ENCODE measurements around the gene PNPLA7. TPM values are rescaled to one million over a fixed set of nuclear protein-coding genes. Genes with fewer than 3 reads are reported as not detected.
"Not testable (repeated sequence)": the region's sequence is repeated elsewhere in the genome, so short reads cannot be mapped to it uniquely, and the experiment has no call there.

The PNPLA7 gene
- 16.2 TPM for total RNA-seq

DNA sequence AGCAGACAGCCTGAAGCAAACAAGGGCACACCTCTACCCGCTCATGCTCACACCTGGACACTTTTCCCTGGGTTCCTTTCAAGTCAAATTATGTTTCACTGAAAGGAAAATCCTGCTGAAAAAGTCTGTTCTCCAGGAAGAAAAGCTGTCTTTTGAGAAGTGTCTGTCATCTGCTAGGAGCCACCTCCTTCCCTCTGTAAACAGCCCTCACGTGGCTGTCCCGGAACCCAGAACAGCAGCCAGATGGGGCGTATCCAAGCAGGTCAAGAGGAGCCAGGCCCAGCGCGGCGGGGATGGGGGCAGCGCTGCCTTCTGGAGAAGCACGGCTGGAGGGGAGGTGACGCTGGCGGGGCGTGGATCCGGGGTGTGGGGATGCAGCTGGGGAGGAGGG, at the start of gene PNPLA7:
Gene PNPLA7, minus strand, starts transcription at position 172 of the 391 bp plus-strand sequence. CDS start 205 bp downstream, outside the sequence.
- no peaks in the 10 kb centered on the region for H3K27me3 ChIP-seq
- H3K36me3 ChIP-seq = peaks cover 0 to 7% of the 10 kb centered on the region in 2 donors
- TF ChIP-seq POLR2AphosphoS5 (IDR thresholded peaks at IDR 0.05; ENCODE audit: insufficient read depth in 1 of 2, low read depth in 1 of 2) (peak; percentile 63 to 96), POLR2A (IDR thresholded peaks at IDR 0.05) (no peak)
- TF ChIP-seq, protein P1, sequence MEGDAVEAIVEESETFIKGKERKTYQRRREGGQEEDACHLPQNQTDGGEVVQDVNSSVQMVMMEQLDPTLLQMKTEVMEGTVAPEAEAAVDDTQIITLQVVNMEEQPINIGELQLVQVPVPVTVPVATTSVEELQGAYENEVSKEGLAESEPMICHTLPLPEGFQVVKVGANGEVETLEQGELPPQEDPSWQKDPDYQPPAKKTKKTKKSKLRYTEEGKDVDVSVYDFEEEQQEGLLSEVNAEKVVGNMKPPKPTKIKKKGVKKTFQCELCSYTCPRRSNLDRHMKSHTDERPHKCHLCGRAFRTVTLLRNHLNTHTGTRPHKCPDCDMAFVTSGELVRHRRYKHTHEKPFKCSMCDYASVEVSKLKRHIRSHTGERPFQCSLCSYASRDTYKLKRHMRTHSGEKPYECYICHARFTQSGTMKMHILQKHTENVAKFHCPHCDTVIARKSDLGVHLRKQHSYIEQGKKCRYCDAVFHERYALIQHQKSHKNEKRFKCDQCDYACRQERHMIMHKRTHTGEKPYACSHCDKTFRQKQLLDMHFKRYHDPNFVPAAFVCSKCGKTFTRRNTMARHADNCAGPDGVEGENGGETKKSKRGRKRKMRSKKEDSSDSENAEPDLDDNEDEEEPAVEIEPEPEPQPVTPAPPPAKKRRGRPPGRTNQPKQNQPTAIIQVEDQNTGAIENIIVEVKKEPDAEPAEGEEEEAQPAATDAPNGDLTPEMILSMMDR (IDR thresholded peaks at IDR 0.05) = no peak
- peak within 1 kb of the TSS; percentile 58 to 85 for H3K4me3 ChIP-seq
- H3K9me3 ChIP-seq = no peaks in the 10 kb centered on the region
- DNase-seq (ENCODE audit: extremely low spot score in 2 of 2) = no peak
- peaks cover 20% of the 10 kb centered on the region for H3K4me1 ChIP-seq
- intact Hi-C loops (cut with DNase I) = no loop called here
- H3K27ac ChIP-seq = peak within 1 kb of the TSS; percentile 93

DNA sequence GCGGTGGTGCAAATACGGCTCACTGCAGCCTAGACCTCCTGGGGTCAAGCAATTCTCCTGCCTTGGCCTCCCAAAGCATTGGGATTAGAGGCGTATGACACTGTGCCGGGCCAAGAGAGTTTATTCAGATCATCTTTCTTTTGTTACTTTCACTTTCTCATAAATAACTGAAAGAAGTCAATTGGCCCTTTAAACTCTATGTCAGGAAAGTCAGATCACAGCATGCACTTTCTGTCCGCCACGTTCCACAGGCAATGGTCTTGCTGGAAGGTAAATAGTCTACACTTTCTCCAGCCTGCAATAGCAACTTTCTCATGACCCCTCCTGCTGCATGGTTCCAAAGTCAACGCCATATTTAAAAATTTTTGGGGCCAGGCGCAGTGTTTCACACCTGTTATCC, 48.7 kb upstream of the PNPLA7 start:
- no peaks in the 10 kb centered on the region for H3K36me3 ChIP-seq
- H3K27ac ChIP-seq = no peak overlapping the region
- intact Hi-C loops (cut with DNase I) = no loop called here
- TF ChIP-seq POLR2AphosphoS5 (IDR thresholded peaks at IDR 0.05; ENCODE audit: insufficient read depth in 1 of 2, low read depth in 1 of 2) = no peak
- no peak for TF ChIP-seq POLR2A (IDR thresholded peaks at IDR 0.05)
- TF ChIP-seq, protein P1 (IDR thresholded peaks at IDR 0.05) = no peak
- no peaks in the 10 kb centered on the region for H3K27me3 ChIP-seq
- no peaks in the 10 kb centered on the region for H3K9me3 ChIP-seq
- DNase-seq (ENCODE audit: extremely low spot score in 2 of 2) = no peak
- H3K4me3 ChIP-seq = no peak overlapping the region
- H3K4me1 ChIP-seq = no peaks in the 10 kb centered on the region

DNA sequence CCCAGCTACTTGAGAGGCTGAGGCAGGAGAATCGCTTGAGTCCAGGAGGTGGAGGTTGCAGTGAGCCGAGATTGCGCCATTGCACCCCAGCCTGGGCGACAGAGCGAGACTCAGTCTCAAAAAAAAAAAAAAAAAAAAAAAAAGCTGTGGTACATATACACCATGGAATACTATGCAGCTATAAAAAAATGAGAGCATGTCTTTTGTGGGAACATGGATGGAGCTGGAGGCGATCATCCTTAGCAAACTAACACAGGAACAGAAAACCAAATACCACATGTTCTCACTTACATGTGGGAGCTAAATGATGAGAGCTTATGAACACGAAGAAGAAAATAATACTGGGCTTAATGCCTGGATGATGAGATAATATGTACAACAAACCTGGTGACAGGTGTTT, 46.4 kb upstream of the PNPLA7 start:
- H3K36me3 ChIP-seq; H3K9me3 ChIP-seq; H3K4me3 ChIP-seq; H3K4me1 ChIP-seq; DNase-seq (ENCODE audit: extremely low spot score in 2 of 2); intact Hi-C loops (cut with DNase I); H3K27ac ChIP-seq; H3K27me3 ChIP-seq: not testable (repeated sequence)

DNA sequence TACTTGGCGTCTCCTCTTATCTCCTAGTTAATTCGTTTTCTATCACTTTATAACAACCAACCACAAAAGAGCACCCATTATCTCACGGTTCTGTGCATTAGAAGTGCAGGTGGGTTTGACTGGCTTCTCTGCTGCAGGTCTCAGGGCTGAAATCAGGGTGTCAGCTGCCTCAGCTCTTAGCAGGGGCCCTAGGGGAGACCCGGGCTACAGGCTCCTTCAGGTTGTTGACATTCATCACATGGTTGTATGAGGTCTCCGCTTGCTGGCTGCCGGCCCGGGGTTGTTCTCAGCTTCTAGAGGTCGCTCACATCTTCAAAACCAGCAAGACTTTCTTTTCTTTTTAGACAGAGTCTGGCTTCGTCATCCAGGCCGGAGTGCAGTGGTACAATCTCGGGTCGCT, 43.0 kb upstream of the PNPLA7 start:
- Histone ChIP-seq H3K27ac (no peak overlapping the region), H3K36me3 (peaks cover 0 to 3% of the 10 kb centered on the region in 2 donors), H3K27me3 (no peaks in the 10 kb centered on the region), H3K4me3 (no peak overlapping the region), H3K9me3 (no peaks in the 10 kb centered on the region), H3K4me1 (peaks cover 26% of the 10 kb centered on the region)
- TF ChIP-seq POLR2AphosphoS5 (IDR thresholded peaks at IDR 0.05; ENCODE audit: insufficient read depth in 1 of 2, low read depth in 1 of 2) = no peak
- intact Hi-C loops (cut with DNase I) = no loop called here
- no peak for DNase-seq (ENCODE audit: extremely low spot score in 2 of 2)

DNA sequence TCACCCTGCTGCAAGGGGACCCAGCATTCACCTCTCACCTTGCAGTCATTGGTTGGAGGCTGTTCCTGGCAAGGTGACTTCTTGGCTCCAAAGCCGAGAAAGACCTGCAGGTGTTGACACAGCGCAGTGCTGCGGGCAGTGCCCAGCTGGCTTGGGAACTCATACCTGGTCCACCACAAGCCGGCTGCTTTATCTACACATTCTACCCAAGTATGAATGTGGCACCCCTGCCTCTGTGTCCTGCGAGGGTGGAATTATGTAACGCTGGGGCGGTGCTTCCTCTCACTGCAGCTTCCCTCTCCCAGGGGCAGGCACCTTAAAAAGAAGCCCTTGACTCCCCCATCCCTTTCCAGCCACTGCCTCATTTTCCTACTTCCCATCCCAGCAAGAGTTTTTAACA, 42.6 kb upstream of the PNPLA7 start:
- DNase-seq (ENCODE audit: extremely low spot score in 2 of 2) = no peak
- TF ChIP-seq POLR2A (IDR thresholded peaks at IDR 0.05) (no peak), POLR2AphosphoS5 (IDR thresholded peaks at IDR 0.05; ENCODE audit: insufficient read depth in 1 of 2, low read depth in 1 of 2) (no peak)
- TF ChIP-seq, protein P1 (IDR thresholded peaks at IDR 0.05) = no peak
- Histone ChIP-seq H3K9me3 (no peaks in the 10 kb centered on the region), H3K27me3 (no peaks in the 10 kb centered on the region), H3K4me1 (peaks cover 28% of the 10 kb centered on the region), H3K36me3 (peaks cover 0 to 6% of the 10 kb centered on the region in 2 donors), H3K27ac (no peak overlapping the region), H3K4me3 (no peak overlapping the region)
- intact Hi-C loops (cut with DNase I) = no loop called here

DNA sequence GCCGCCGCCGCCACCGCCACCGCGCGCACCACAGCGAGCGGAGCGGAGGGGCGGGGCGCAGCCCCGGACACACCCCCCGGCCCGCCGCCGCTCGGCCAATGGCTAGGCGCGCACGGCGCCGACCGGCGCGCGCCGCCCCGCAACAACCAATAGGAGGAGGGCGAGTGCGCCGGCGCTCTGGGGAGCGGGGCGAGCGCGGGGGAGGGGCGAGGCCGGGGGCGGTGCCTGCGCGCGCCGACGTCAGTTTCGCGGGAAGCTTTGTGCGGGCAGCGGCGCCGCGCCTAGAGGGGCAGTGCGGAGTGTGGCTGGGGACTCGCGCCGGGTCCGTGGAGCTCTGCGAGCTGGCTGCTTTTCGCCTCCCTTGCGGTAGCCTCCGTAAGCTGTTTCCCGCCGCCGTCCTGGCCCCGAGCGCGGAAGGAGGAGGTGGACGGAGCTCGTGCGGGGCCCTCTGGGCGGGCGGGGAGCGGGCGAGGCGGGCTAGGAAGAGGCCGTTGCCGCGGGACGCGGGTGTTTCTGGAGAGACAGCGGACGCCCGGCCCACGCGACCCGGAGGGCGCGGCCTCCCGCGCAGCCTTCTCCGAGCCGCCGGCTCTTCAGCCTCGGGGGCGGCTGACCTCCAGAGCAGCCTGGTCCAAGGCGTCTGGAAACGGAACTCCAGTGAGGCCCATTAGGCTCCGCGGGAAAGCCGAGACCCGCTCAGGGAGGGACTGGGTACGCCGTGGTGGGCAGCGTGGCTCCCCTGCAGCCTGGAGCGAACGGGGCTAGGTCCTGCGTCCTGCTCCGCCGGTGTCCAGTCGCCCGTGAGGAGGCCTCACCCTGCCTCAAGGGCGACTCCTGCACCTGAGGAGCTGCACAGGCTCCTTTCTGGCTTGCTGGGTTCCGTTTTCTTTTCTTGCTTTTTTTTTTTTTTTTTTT, 40.5 kb upstream of the PNPLA7 start, which contains the start of gene ZMYND19:
Gene ZMYND19, minus strand, starts transcription at position 44 of the 915 bp plus-strand sequence. CDS start 249 bp downstream, outside the sequence.
- DNase-seq (ENCODE audit: extremely low spot score in 2 of 2) = no peak
- Histone ChIP-seq H3K4me3 (peak within 1 kb of the TSS; percentile 68 to 90), H3K27me3 (no peaks in the 10 kb centered on the region), H3K9me3 (no peaks in the 10 kb centered on the region), H3K27ac (no peak within 1 kb of the TSS), H3K36me3 (peaks cover 0 to 21% of the 10 kb centered on the region in 2 donors), H3K4me1 (peaks cover 28% of the 10 kb centered on the region)
- intact Hi-C loops (cut with DNase I) = loop anchor here (1.0 kb wide), 1 partner anchor 30 kb away; no protein-coding TSS in a partner anchor
- TF ChIP-seq POLR2AphosphoS5 (IDR thresholded peaks at IDR 0.05; ENCODE audit: insufficient read depth in 1 of 2, low read depth in 1 of 2) (no peak), POLR2A (IDR thresholded peaks at IDR 0.05) (no peak)
- TF ChIP-seq, protein P1 (IDR thresholded peaks at IDR 0.05) = no peak
